Endothelial cell (in vitro differentiated cells): ENCODE results near the gene TBC1D22A. TPM values are rescaled to one million over a fixed set of nuclear protein-coding genes. Genes with fewer than 3 reads are reported as not detected.

Experiments
- DNase-seq: peaks from one replicate; pipeline ENCODE4 v3.0.0; 2021; ENCODE audit warnings: low spot score
- H3K27ac Mint-ChIP-seq: one replicate; pipeline ENCODE4 v1.8.0; 2021; ENCODE audit warnings: mixed read lengths, inconsistent platforms; ENCODE audit not compliant: unreplicated experiment
- H3K27me3 Mint-ChIP-seq: one replicate; pipeline ENCODE4 v1.8.0; 2021; ENCODE audit warnings: mild to moderate bottlenecking, moderate library complexity, mixed read lengths, inconsistent platforms; ENCODE audit not compliant: unreplicated experiment
- H3K36me3 Mint-ChIP-seq: one replicate; pipeline ENCODE4 v1.8.0; 2021; ENCODE audit warnings: mild to moderate bottlenecking, low read depth, mixed read lengths, inconsistent platforms; ENCODE audit not compliant: unreplicated experiment
- H3K4me1 Mint-ChIP-seq: one replicate; pipeline ENCODE4 v1.8.0; 2021; ENCODE audit warnings: mild to moderate bottlenecking, mixed read lengths, inconsistent platforms; ENCODE audit not compliant: unreplicated experiment
- H3K4me3 Mint-ChIP-seq: one replicate; pipeline ENCODE4 v1.8.0; 2021; ENCODE audit warnings: mild to moderate bottlenecking, mixed read lengths, inconsistent platforms; ENCODE audit not compliant: unreplicated experiment
- H3K9me3 Mint-ChIP-seq: one replicate; pipeline ENCODE4 v1.8.0; 2021; ENCODE audit warnings: mixed read lengths, inconsistent platforms; ENCODE audit not compliant: unreplicated experiment
- CTCF ChIP-seq: fragments of 200-600 bp; sonication (generic); IDR thresholded peaks from one replicate; pipeline ENCODE4 v1.5.0; 2021; ENCODE audit warnings: antibody characterized with exemption; ENCODE audit not compliant: unreplicated experiment
- total RNA-seq: library from RNA; stranded (reverse); fragmentation: NEBNext Ultra II Directional; extraction: Animal tissue kit (Norgen Biotek cat#: 25700); gene quantifications from one replicate; pipeline ENCODE4 v1.2.1, GENCODE V29; 2021; ENCODE audit not compliant: unreplicated experiment

Gene TBC1D22A
- total RNA-seq, 1 donor from 2014 or later: 25.3 TPM

- Mint-ChIP-seq H3K27me3 (peaks cover 1% of the 10 kb centered on the region), H3K4me3 (no peak overlapping the region), H3K36me3 (peaks cover 12% of the 10 kb centered on the region), H3K27ac (no peak overlapping the region), H3K4me1 (no peaks in the 10 kb centered on the region), H3K9me3 (peaks cover 4% of the 10 kb centered on the region)
- no peak for DNase-seq
- TF ChIP-seq CTCF: no peak
Measured at GRCh38 chr22:46860562-46860961, 98.1 kb downstream of the TBC1D22A start.

DNA sequence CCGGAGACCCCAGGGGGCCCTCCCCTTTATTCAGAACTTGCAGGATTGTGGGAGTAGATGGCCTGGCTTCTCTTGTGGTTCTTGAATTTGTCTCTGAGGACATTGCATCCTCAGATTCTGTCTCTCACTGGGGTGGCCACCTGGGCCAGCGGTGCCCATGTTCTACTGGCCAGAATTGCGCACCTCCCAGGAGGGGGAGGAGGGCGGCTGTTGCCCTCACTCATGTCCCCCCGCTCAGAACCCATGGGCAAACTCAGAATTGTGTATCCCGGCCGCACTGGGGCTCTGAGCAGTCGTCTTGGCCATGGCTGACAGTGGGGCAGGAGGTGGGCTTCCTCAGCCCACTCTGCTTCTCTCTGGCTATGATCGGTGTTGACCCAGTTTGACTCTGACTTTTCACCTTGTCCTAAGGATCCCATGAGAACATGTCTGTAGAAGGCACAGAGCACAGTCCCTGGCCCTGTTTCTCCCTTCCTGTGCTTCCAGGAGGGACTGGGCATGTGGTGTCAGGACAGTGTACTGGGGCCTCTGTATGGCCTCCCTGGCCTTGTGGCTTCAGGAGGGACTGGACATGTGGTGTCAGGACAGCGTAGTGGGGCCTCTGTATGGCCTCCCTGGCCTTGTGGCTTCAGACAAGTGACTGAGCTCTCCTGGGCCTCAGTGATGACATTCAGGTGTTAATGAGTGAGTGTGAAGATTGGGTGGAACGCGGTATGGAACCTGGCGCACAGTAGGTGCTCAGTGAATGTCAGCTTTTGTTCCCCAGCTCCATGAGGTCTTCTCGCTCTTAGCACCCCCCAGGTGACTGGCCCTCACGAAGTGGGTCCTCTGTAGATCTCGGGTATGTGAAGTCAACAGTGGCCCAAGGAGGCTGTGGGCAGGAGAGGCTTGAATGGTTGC, 99.3 kb downstream of the TBC1D22A start:
- Mint-ChIP-seq H3K27me3 (peaks cover 1% of the 10 kb centered on the region), H3K27ac (no peak overlapping the region), H3K4me1 (no peaks in the 10 kb centered on the region), H3K36me3 (peaks cover 12% of the 10 kb centered on the region), H3K4me3 (no peak overlapping the region), H3K9me3 (peaks cover 4% of the 10 kb centered on the region)
- TF ChIP-seq CTCF: no peak
- no peak for DNase-seq

DNA sequence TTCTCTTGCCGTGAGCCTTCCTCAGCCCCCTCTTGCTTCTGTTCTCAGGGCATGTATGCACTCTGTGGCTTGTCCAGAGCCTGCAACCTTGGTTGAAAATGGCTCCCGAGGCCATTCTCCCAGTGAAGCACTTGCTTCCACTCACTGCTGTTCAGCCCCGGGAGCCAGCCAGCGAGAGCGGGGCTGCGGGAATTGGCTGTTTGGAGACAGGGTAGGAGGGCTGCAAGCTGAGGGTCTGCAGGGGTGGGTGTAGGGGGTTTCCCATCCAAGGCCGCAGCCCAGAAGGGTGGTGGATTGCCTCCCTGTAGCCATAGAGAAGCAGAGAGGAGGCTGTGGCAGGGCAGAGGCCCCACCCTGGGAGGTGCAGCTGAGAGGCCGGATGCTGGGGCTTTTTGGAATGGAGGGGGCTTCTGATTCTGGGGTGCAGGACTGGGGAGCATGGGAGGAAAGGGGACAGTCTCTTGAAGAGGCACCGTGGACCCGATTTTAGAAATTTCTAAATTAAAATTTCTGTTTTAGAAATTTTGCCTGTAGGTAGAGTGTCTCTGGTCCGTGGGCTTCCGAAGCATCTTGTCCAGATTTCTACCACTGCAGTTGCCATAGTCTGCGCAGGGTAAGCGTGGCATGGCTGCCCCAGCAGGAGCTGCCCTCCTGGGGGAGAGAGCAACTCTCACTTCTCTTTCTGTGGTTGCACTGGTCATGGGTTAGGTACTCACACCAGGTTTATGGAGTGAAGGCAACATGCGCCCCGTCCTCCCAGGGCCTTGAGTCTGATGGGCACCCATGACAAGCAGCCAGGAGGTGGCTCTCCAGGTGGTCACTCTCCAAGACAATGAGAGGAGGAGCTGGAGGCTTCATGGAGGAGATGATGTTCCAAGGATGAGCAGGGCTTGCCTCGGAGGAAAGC, 100.2 kb downstream of the TBC1D22A start:
- peaks cover 1% of the 10 kb centered on the region for H3K27me3 Mint-ChIP-seq
- no peak for DNase-seq

DNA sequence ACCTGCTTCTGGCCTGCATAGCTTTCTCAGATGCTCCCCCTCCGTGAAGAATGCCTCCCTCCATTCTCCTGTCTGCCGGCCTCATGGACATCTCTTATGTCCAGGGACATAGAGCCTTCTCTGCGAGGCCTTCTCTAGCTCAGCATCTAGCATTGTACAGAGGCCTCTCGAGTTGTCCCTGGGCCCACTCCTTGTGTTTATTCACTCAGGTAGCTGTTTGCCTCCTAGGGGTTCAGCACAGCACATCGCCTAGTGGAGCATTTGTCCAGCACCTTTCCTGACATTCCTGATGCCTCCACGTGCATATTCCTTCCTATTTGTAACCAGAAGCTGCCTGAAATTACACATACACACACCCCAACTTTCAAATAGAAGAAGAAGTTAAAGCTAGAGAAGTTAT, 101.3 kb downstream of the TBC1D22A start:
- no peak for TF ChIP-seq CTCF
- no peak overlapping the region for H3K27ac Mint-ChIP-seq
- H3K4me3 Mint-ChIP-seq: no peak overlapping the region
- no peaks in the 10 kb centered on the region for H3K4me1 Mint-ChIP-seq
- H3K9me3 Mint-ChIP-seq: peaks cover 4% of the 10 kb centered on the region
- peaks cover 16% of the 10 kb centered on the region for H3K36me3 Mint-ChIP-seq
- peaks cover 1% of the 10 kb centered on the region for H3K27me3 Mint-ChIP-seq
- DNase-seq: no peak

More for the DNA sequence above, 100.2 kb downstream of the TBC1D22A start:
- H3K27ac Mint-ChIP-seq: no peak overlapping the region
- no peak for TF ChIP-seq CTCF
- no peaks in the 10 kb centered on the region for H3K4me1 Mint-ChIP-seq
- H3K9me3 Mint-ChIP-seq: peaks cover 4% of the 10 kb centered on the region
- H3K36me3 Mint-ChIP-seq: peaks cover 16% of the 10 kb centered on the region
- no peak overlapping the region for H3K4me3 Mint-ChIP-seq
